Ecto neural progenitor cell (in vitro differentiated cells): ENCODE data around the gene TNFAIP8L1.
A peak's percentile ranks its signal among the peaks of the same experiment; 100 is the strongest.

ENCODE experiments used
- DNase-seq: peaks from one replicate; pipeline ENCODE4 v3.0.0-alpha.2; 2018; ENCODE audit warnings: low spot score

The TNFAIP8L1 gene

GRCh38 chr19:4609878-4610511 lies 29.3 kb upstream of the TNFAIP8L1 start:
- no peak for DNase-seq

GRCh38 chr19:4613254-4613751 lies 26.0 kb upstream of the TNFAIP8L1 start:
- no peak for DNase-seq

- DNase-seq = no peak
Measured at GRCh38 chr19:4618019-4618418, 21.3 kb upstream of the TNFAIP8L1 start.

- DNase-seq = no peak
Measured at GRCh38 chr19:4619668-4620294, 19.5 kb upstream of the TNFAIP8L1 start.

GRCh38 chr19:4620675-4621074 lies 18.6 kb upstream of the TNFAIP8L1 start:
- DNase-seq = no peak

GRCh38 chr19:4622695-4623421 lies 16.5 kb upstream of the TNFAIP8L1 start:
- DNase-seq = no peak

GRCh38 chr19:4624301-4624700 lies 15.0 kb upstream of the TNFAIP8L1 start:
- DNase-seq = no peak

GRCh38 chr19:4624733-4625362 lies 14.5 kb upstream of the TNFAIP8L1 start:
- DNase-seq = no peak

GRCh38 chr19:4633140-4633967 lies 6.0 kb upstream of the TNFAIP8L1 start:
- peak; percentile 64 for DNase-seq

- no peak for DNase-seq
Measured at GRCh38 chr19:4635754-4636116, 3.6 kb upstream of the TNFAIP8L1 start.

- peak; percentile 89 for DNase-seq
Measured at GRCh38 chr19:4636151-4636717, 3.1 kb upstream of the TNFAIP8L1 start.

GRCh38 chr19:4636761-4637160 lies 2.6 kb upstream of the TNFAIP8L1 start:
- no peak for DNase-seq

GRCh38 chr19:4638317-4638716 lies 999 bp upstream of the TNFAIP8L1 start:
- no peak for DNase-seq

GRCh38 chr19:4639531-4640246 lies 373 bp downstream of the TNFAIP8L1 start:
- no peak for DNase-seq

- DNase-seq = no peak
Measured at GRCh38 chr19:4640247-4641000, 1.1 kb downstream of the TNFAIP8L1 start.

- DNase-seq = no peak
Measured at GRCh38 chr19:4641132-4641531, 1.8 kb downstream of the TNFAIP8L1 start.

GRCh38 chr19:4642625-4643024 lies 3.3 kb downstream of the TNFAIP8L1 start:
- DNase-seq = no peak

- no peak for DNase-seq
Measured at GRCh38 chr19:4645718-4646117, 6.4 kb downstream of the TNFAIP8L1 start.

GRCh38 chr19:4647676-4648644 lies 8.6 kb downstream of the TNFAIP8L1 start:
- no peak for DNase-seq
